SU-DHL-6 (cell line): Measurements from ENCODE around the gene SLC24A3.

Experiments used
- H2AFZ ChIP-seq: fragments of 200-600 bp; sonication (generic); 2 replicates; pipeline ENCODE4 v1.6.1; 2014; ENCODE audit warnings: low read depth, mild to moderate bottlenecking, moderate library complexity, mixed read lengths, antibody characterized with exemption, low read length; ENCODE audit not compliant: severe bottlenecking
- H3F3A ChIP-seq: fragments of 200-600 bp; shearing (Covaris generic); 2 replicates; pipeline ENCODE4 v1.6.0; 2016; ENCODE audit warnings: antibody characterized with exemption, mild to moderate bottlenecking; ENCODE audit not compliant: insufficient read depth
- H3K27ac ChIP-seq: fragments of 200-600 bp; sonication (generic); 2 replicates; pipeline ENCODE4 v1.5.1; 2016; ENCODE audit warnings: low read depth, mild to moderate bottlenecking, low read length, moderate library complexity, mixed read lengths
- H3K27me3 ChIP-seq: fragments of 200-600 bp; sonication (generic), shearing (Covaris generic); 2 replicates; pipeline ENCODE4 v1.6.0; 2014; ENCODE audit warnings: mild to moderate bottlenecking, low read length
- H3K36me3 ChIP-seq: fragments of 200-600 bp; sonication (generic); 2 replicates; pipeline ENCODE4 v1.6.1; 2014; ENCODE audit warnings: mild to moderate bottlenecking, low read length, mixed read lengths
- H3K4me2 ChIP-seq: fragments of 300-600, 200-600 bp; shearing (Covaris generic), sonication (generic); 2 replicates; pipeline ENCODE4 v1.6.0; 2014; ENCODE audit warnings: low read length, low read depth, mild to moderate bottlenecking; ENCODE audit not compliant: poor library complexity, severe bottlenecking
- H3K4me3 ChIP-seq: fragments of 200-600 bp; sonication (generic); 2 replicates; pipeline ENCODE4 v1.5.1; 2014; ENCODE audit warnings: antibody characterized with exemption, low read length, mild to moderate bottlenecking, mixed read lengths; ENCODE audit not compliant: insufficient read depth, poor library complexity, severe bottlenecking
- H3K79me2 ChIP-seq: fragments of 200-600 bp; sonication (generic); 2 replicates; pipeline ENCODE4 v1.6.1; 2014; ENCODE audit warnings: mild to moderate bottlenecking, low read length, moderate library complexity; ENCODE audit not compliant: insufficient read depth
- H3K9ac ChIP-seq: fragments of 200-600 bp; sonication (generic); 2 replicates; pipeline ENCODE4 v1.7.0; 2014; ENCODE audit warnings: mild to moderate bottlenecking, low read length
- H3K9me2 ChIP-seq: fragments of 200-600 bp; sonication (generic); replicated peaks from 2 replicates; pipeline ENCODE4 v1.6.1; 2014; ENCODE audit warnings: low read length; ENCODE audit not compliant: insufficient read depth
- H3K9me3 ChIP-seq: fragments of 200-600 bp; sonication (generic); 2 replicates; pipeline ENCODE4 v1.6.1; 2014; ENCODE audit warnings: low read length, mixed read lengths; ENCODE audit not compliant: insufficient read depth
- H4K20me1 ChIP-seq: fragments of 200-600 bp; sonication (generic); 2 replicates; pipeline ENCODE4 v1.6.1; 2014; ENCODE audit warnings: low read depth, mild to moderate bottlenecking, antibody characterized with exemption, low read length, moderate library complexity, mixed read lengths
- EZH2phosphoT487 ChIP-seq: fragments of 200-600 bp; sonication (generic), shearing (Covaris generic); conservative IDR thresholded peaks from 2 replicates; pipeline ENCODE4 v1.6.1; 2018; ENCODE audit warnings: mild to moderate bottlenecking, antibody characterized with exemption, low read length, moderate library complexity, mixed read lengths
- TF ChIP-seq, protein P1 (sequence below): fragments of 200-600 bp; sonication (generic); IDR thresholded peaks from one replicate; pipeline ENCODE4 v1.5.1; 2017; ENCODE audit warnings: antibody characterized with exemption, mild to moderate bottlenecking, low read length, moderate library complexity; ENCODE audit not compliant: insufficient read depth, poor library complexity, severe bottlenecking

The SLC24A3 gene

GRCh38 chr20:19397226-19397625 is 184.8 kb downstream of the SLC24A3 start:
- Histone ChIP-seq H3K4me3 (no peak overlapping the region), H3K27me3 (no peaks in the 10 kb centered on the region), H3K9ac (no peak overlapping the region), H3K79me2 (no peaks in the 10 kb centered on the region), H3K9me3 (no peaks in the 10 kb centered on the region), H3K4me2 (no peak overlapping the region), H3K27ac (no peak overlapping the region), H3F3A (no peaks in the 10 kb centered on the region), H2AFZ (no peak overlapping the region), H3K36me3 (no peaks in the 10 kb centered on the region), H3K9me2 (no peaks in the 10 kb centered on the region), H4K20me1 (no peaks in the 10 kb centered on the region)
- TF ChIP-seq, protein P1, sequence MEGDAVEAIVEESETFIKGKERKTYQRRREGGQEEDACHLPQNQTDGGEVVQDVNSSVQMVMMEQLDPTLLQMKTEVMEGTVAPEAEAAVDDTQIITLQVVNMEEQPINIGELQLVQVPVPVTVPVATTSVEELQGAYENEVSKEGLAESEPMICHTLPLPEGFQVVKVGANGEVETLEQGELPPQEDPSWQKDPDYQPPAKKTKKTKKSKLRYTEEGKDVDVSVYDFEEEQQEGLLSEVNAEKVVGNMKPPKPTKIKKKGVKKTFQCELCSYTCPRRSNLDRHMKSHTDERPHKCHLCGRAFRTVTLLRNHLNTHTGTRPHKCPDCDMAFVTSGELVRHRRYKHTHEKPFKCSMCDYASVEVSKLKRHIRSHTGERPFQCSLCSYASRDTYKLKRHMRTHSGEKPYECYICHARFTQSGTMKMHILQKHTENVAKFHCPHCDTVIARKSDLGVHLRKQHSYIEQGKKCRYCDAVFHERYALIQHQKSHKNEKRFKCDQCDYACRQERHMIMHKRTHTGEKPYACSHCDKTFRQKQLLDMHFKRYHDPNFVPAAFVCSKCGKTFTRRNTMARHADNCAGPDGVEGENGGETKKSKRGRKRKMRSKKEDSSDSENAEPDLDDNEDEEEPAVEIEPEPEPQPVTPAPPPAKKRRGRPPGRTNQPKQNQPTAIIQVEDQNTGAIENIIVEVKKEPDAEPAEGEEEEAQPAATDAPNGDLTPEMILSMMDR = no peak
- TF ChIP-seq EZH2phosphoT487 = no peak

DNA sequence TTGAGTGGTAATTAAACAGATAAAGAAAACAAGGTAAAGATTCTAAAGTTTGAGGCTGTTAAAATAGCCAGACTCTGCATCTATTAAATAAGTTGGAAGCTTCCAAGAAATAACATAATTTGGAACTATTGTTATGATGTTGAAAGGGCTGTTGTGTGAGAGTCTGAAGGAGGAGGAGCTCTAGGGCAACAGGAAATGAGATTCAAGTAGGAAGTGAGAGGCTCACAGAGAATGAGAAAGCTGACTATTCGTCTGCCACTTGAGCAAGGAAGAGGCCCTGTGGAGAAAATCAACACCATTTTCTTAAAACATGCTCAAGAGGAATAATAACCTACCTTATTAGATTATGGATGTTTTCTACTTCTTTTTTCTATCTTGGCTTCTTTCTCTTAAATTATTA is 185.2 kb downstream of the SLC24A3 start:
- TF ChIP-seq, protein P1 = no peak
- no peak for TF ChIP-seq EZH2phosphoT487
- Histone ChIP-seq H3K4me2 (no peak overlapping the region), H3K27ac (no peak overlapping the region), H3K27me3 (no peaks in the 10 kb centered on the region), H2AFZ (no peak overlapping the region), H3K9me2 (no peaks in the 10 kb centered on the region), H3K36me3 (no peaks in the 10 kb centered on the region), H3K9me3 (no peaks in the 10 kb centered on the region), H3K9ac (no peak overlapping the region), H3K4me3 (no peak overlapping the region), H3K79me2 (no peaks in the 10 kb centered on the region), H4K20me1 (no peaks in the 10 kb centered on the region), H3F3A (no peaks in the 10 kb centered on the region)

GRCh38 chr20:19401096-19401495 is 188.7 kb downstream of the SLC24A3 start:
- Histone ChIP-seq H3K9me3 (no peaks in the 10 kb centered on the region), H3K36me3 (no peaks in the 10 kb centered on the region)
- no peak for TF ChIP-seq EZH2phosphoT487
- TF ChIP-seq, protein P1 = no peak

GRCh38 chr20:19403549-19403948 is 191.1 kb downstream of the SLC24A3 start:
- no peaks in the 10 kb centered on the region for H3K36me3 ChIP-seq
- H3K9me2 ChIP-seq = no peaks in the 10 kb centered on the region
- H3K79me2 ChIP-seq = no peaks in the 10 kb centered on the region
- H3K4me3 ChIP-seq = no peak overlapping the region
- no peak overlapping the region for H2AFZ ChIP-seq
- H3K27ac ChIP-seq = no peak overlapping the region
- no peak for TF ChIP-seq EZH2phosphoT487
- TF ChIP-seq, protein P1 = no peak
- no peaks in the 10 kb centered on the region for H3K27me3 ChIP-seq
- H3K9me3 ChIP-seq = no peaks in the 10 kb centered on the region
- H3F3A ChIP-seq = no peaks in the 10 kb centered on the region
- no peak overlapping the region for H3K9ac ChIP-seq
- H3K4me2 ChIP-seq = no peak overlapping the region
- H4K20me1 ChIP-seq = no peaks in the 10 kb centered on the region

More at GRCh38 chr20:19401096-19401495, 188.7 kb downstream of the SLC24A3 start:
- Histone ChIP-seq H3K79me2 (no peaks in the 10 kb centered on the region), H3K4me2 (no peak overlapping the region), H4K20me1 (no peaks in the 10 kb centered on the region), H3K4me3 (no peak overlapping the region), H2AFZ (no peak overlapping the region), H3K27ac (no peak overlapping the region), H3K9me2 (no peaks in the 10 kb centered on the region), H3K27me3 (no peaks in the 10 kb centered on the region), H3F3A (no peaks in the 10 kb centered on the region), H3K9ac (no peak overlapping the region)
